Pericardium fibroblast (primary cell): ENCODE data around the gene CDC27. TPM values are rescaled to one million over a fixed set of nuclear protein-coding genes. Genes with fewer than 3 reads are reported as not detected.

ENCODE experiments used
- total RNA-seq: library from RNA; depleted of rRNA; stranded (reverse); fragments of >200 nt; gene quantifications from 2 replicates; pipeline ENCODE4 v1.2.3, GENCODE V29; 2015

Gene CDC27
- 24.4 and 48.5 TPM in 2 replicates for total RNA-seq

GRCh38 chr17:47188876-47189731 lies at the start of gene CDC27:
Gene CDC27 (minus strand): TSS chr17:47189295. CDS start chr17:47189172, 123 bp downstream.

GRCh38 chr17:47208744-47209488 lies 19.8 kb upstream of the CDC27 start, which contains the start of gene MYL4:
Gene MYL4 (plus strand): TSS chr17:47209348. CDS start chr17:47209423, 75 bp downstream.

Other genes with a start within 250 kb of the CDC27 start
- gene RPRML, start 210.0 kb downstream of the CDC27 start, total RNA-seq = not detected in 2 replicates
- gene MYL4, start 20.1 kb upstream of the CDC27 start, total RNA-seq = 7.5 TPM in 1 of 2 replicates, not detected in the other
- 3.7 and 11.1 TPM in 2 replicates for gene ITGB3, start 64.5 kb upstream of the CDC27 start, total RNA-seq
- 0.51 and 1.4 TPM in 2 replicates for gene EFCAB13, start 134.7 kb upstream of the CDC27 start, total RNA-seq